SJSA1 (cell line): ENCODE measurements around the gene THAP11. TPM values are rescaled to one million over a fixed set of nuclear protein-coding genes. Genes with fewer than 3 reads are reported as not detected.

Experiments
- DNase-seq, 2 experiments: peaks; one replicate each; pipeline ENCODE4 v3.0.0-alpha.2; 2015 to 2020; ENCODE audit warnings: low spot score in 2 of 2, low read depth in 1 of 2
- H3K27ac ChIP-seq: fragments of 250-450 bp; sonication (Bioruptor Pico); 2 replicates; pipeline ENCODE4 v1.5.1; 2020; ENCODE audit warnings: mild to moderate bottlenecking, moderate library complexity
- H3K27me3 ChIP-seq: fragments of 250-450 bp; sonication (Bioruptor Pico); replicated peaks from 2 replicates; pipeline ENCODE4 v1.5.1; 2020; ENCODE audit warnings: mild to moderate bottlenecking, moderate library complexity
- H3K36me3 ChIP-seq: fragments of 250-450 bp; sonication (Bioruptor Pico); 2 replicates; pipeline ENCODE4 v1.5.1; 2020; ENCODE audit warnings: mild to moderate bottlenecking
- H3K4me1 ChIP-seq: fragments of 250-450 bp; sonication (Bioruptor Pico); replicated peaks from 2 replicates; pipeline ENCODE4 v1.6.1; 2021; ENCODE audit warnings: mild to moderate bottlenecking
- H3K4me3 ChIP-seq: fragments of 250-450 bp; sonication (Bioruptor Pico); 2 replicates; pipeline ENCODE4 v1.5.1; 2020; ENCODE audit warnings: mild to moderate bottlenecking
- H3K9me3 ChIP-seq: fragments of 250-450 bp; sonication (Bioruptor Pico); replicated peaks from 2 replicates; pipeline ENCODE4 v1.5.1; 2020; ENCODE audit warnings: mild to moderate bottlenecking
- total RNA-seq: library from RNA; depleted of rRNA; stranded (reverse); fragments of >200 nt; shearing (Covaris generic); gene quantifications from 2 replicates; pipeline ENCODE4 v1.2.3, GENCODE V29; 2014

The THAP11 gene
- total RNA-seq, 1 experiment from 2014 or later = 45.2 TPM

- Histone ChIP-seq H3K27me3 (no peaks in the 10 kb centered on the region), H3K36me3 (peaks cover 40% of the 10 kb centered on the region), H3K4me3 (no peak overlapping the region), H3K4me1 (peaks cover 43% of the 10 kb centered on the region), H3K9me3 (0 out of 2 replicates have a peak, but pooled peaks cover 4% of the 10 kb centered on the region), H3K27ac (no peak overlapping the region)
- no peak for DNase-seq
Observed at GRCh38 chr16:67844497-67844896, 2.4 kb downstream of the THAP11 start.

- Histone ChIP-seq H3K36me3 (peaks cover 40% of the 10 kb centered on the region), H3K9me3 (0 out of 2 replicates have a peak, but pooled peaks cover 4% of the 10 kb centered on the region), H3K4me3 (peak overlapping the region; percentile 93; the same call in 1 of the 2 replicates), H3K27ac (peak overlapping the region; percentile 76), H3K27me3 (no peaks in the 10 kb centered on the region), H3K4me1 (peaks cover 43% of the 10 kb centered on the region)
- no peak for DNase-seq
Observed at GRCh38 chr16:67845291-67846062, 3.4 kb downstream of the THAP11 start.

- H3K27me3 ChIP-seq = no peaks in the 10 kb centered on the region
Observed at GRCh38 chr16:67846063-67846319, 3.9 kb downstream of the THAP11 start.

GRCh38 chr16:67846320-67847063 is 4.4 kb downstream of the THAP11 start, which contains the start of gene NUTF2:
NUTF2 (plus strand) TSS chr16:67846933; CDS start chr16:67865131, 18,198 bp downstream.
- Histone ChIP-seq H3K4me1 (peaks cover 42% of the 10 kb centered on the region), H3K27ac (peak within 1 kb of the TSS; percentile 76), H3K9me3 (0 out of 2 replicates have a peak, but pooled peaks cover 4% of the 10 kb centered on the region), H3K36me3 (peaks cover 45% of the 10 kb centered on the region), H3K27me3 (no peaks in the 10 kb centered on the region), H3K4me3 (peak within 1 kb of the TSS; percentile 93)
- peak; percentile 97 to 99 for DNase-seq

More at GRCh38 chr16:67846063-67846319, 3.9 kb downstream of the THAP11 start:
- Histone ChIP-seq H3K4me3 (peak overlapping the region; percentile 93), H3K27ac (peak overlapping the region; percentile 76), H3K4me1 (peaks cover 43% of the 10 kb centered on the region), H3K9me3 (0 out of 2 replicates have a peak, but pooled peaks cover 4% of the 10 kb centered on the region), H3K36me3 (peaks cover 42% of the 10 kb centered on the region)
- DNase-seq = no peak

- no peaks in the 10 kb centered on the region for H3K27me3 ChIP-seq
- H3K27ac ChIP-seq = peak within 1 kb of the TSS; percentile 76
- peaks cover 48% of the 10 kb centered on the region for H3K36me3 ChIP-seq
- H3K4me1 ChIP-seq = peaks cover 39% of the 10 kb centered on the region
- H3K9me3 ChIP-seq = 0 out of 2 replicates have a peak, but pooled peaks cover 4% of the 10 kb centered on the region
- DNase-seq = peak; percentile 64 to 73
- peak within 1 kb of the TSS; percentile 93 for H3K4me3 ChIP-seq
Observed at GRCh38 chr16:67847064-67847861, 5.1 kb downstream of the THAP11 start, which contains the start of gene CENPT. CENPT (minus strand) TSS chr16:67847693; CDS start chr16:67833859, 13,834 bp downstream.

DNA sequence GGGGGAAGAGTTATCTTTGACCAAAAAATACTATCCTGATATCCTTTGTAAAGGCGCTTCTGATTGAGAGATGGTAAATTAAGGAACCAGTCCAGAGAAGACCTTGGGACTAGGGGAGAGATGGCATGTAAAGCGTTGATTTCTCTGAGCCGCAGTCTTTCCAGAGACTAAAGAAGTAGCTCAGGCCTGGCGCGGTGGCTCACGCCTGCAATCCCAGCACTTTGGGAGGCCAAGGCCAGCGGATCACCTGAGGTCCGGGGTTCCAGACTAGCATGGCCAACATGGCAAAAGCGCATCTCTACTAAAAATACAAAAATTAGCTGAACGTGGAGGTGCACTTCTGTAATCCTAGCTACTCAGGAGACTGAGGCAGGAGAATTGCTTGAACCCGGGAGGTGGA is 6.0 kb downstream of the THAP11 start:
- Histone ChIP-seq H3K27ac (peak overlapping the region; percentile 76), H3K9me3 (0 out of 2 replicates have a peak, but pooled peaks cover 4% of the 10 kb centered on the region), H3K4me1 (peaks cover 30% of the 10 kb centered on the region), H3K36me3 (peaks cover 44% of the 10 kb centered on the region), H3K27me3 (no peaks in the 10 kb centered on the region), H3K4me3 (peak overlapping the region; percentile 93)
- DNase-seq = no peak

DNA sequence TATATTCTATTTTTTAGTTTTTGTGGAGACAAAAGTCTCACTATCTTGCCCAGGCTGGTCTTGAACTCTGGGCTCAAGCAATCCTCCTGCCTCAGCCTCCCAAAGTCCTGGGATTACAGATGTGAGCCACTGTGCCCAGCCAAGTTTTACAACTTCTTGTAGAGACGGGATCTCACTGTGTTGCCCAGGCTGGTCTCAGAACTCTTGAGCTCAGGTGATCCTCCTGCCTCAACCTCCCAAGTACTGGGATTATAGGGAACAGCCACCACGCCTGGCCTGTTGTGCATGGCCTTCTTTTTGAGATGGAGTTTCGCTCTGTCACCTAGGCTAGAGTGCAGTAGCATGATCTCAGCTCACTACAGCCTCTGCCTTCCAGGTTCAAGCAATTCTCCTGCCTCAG is 11.6 kb downstream of the THAP11 start:
- Histone ChIP-seq H3K4me1 (peaks cover 15% of the 10 kb centered on the region), H3K9me3 (no peaks in the 10 kb centered on the region), H3K4me3 (no peak overlapping the region), H3K36me3 (peaks cover 33% of the 10 kb centered on the region), H3K27me3 (no peaks in the 10 kb centered on the region), H3K27ac (no peak overlapping the region)
- no peak for DNase-seq

- H3K9me3 ChIP-seq = no peaks in the 10 kb centered on the region
- no peak for DNase-seq
- H3K36me3 ChIP-seq = peaks cover 34% of the 10 kb centered on the region
- peaks cover 20% of the 10 kb centered on the region for H3K4me1 ChIP-seq
- H3K27me3 ChIP-seq = no peaks in the 10 kb centered on the region
- no peak overlapping the region for H3K4me3 ChIP-seq
- H3K27ac ChIP-seq = no peak overlapping the region
Observed at GRCh38 chr16:67855789-67856188, 13.7 kb downstream of the THAP11 start.

GRCh38 chr16:67856927-67857546 is 14.9 kb downstream of the THAP11 start:
- no peak for DNase-seq
- H3K4me1 ChIP-seq = peaks cover 26% of the 10 kb centered on the region
- peaks cover 41% of the 10 kb centered on the region for H3K36me3 ChIP-seq
- H3K9me3 ChIP-seq = no peaks in the 10 kb centered on the region
- H3K27ac ChIP-seq = peak overlapping the region; percentile 65
- H3K27me3 ChIP-seq = no peaks in the 10 kb centered on the region
- no peak overlapping the region for H3K4me3 ChIP-seq

DNA sequence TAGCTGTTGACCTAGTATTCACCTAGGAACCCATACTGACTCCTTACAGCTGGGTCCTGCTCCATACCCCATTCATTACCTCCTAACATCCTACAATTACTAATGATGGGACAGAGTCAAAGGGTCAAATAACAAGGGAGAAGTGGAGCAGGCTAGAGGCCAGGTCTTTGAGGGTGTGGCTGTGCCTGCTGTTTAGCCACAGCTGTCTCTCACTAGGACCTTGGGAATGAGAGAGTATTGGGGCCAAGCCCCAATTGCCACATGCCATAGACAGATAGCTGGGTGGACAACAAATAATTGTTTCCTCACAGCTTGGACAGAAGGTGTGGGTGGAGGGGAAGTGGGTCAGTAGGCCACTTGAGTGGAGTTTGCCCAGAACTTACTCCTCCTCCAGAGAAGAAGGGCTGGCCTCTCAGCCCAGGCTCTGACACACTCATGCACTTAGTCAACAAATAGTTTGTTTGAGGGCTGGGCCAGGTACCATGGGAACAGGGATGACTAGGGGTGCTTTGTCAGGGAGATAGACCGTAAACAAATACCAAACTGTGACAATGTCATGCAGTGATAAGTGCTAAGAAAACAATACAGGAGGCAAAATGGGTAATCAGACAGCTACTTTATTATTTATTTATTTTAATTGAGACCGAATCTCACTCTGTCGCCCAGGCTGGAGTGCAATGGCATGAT is 15.6 kb downstream of the THAP11 start:
- Histone ChIP-seq H3K27ac (peak overlapping the region; percentile 95), H3K4me1 (peaks cover 26% of the 10 kb centered on the region), H3K4me3 (no peak overlapping the region), H3K36me3 (peaks cover 44% of the 10 kb centered on the region), H3K27me3 (no peaks in the 10 kb centered on the region), H3K9me3 (no peaks in the 10 kb centered on the region)
- peak; percentile 86 to 91 for DNase-seq

DNA sequence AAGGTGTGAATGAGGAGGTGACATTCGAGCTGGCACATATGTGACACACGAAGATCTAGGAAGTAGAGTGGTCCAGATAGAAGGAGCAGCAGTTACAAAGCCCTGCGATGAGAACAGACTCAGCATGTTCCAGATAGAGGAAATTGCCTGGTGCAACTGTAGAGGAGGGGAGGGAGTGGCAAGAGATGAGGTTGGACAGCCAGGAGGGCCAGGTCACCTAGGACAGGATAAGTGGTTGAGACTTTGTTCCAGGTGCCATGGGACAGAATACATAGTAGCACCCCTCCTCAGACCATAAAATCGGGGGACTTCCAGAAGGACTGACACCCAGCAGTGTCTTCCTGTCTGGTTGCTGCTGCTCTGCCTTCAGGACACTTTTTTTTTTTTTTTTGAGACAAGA is 16.4 kb downstream of the THAP11 start:
- peak overlapping the region; percentile 95 for H3K27ac ChIP-seq
- no peaks in the 10 kb centered on the region for H3K9me3 ChIP-seq
- H3K4me3 ChIP-seq = no peak overlapping the region
- H3K36me3 ChIP-seq = peaks cover 47% of the 10 kb centered on the region
- H3K4me1 ChIP-seq = peaks cover 26% of the 10 kb centered on the region
- DNase-seq = no peak
- no peaks in the 10 kb centered on the region for H3K27me3 ChIP-seq

GRCh38 chr16:67860589-67861398 is 18.7 kb downstream of the THAP11 start:
- H3K4me1 ChIP-seq = peaks cover 26% of the 10 kb centered on the region
- H3K27ac ChIP-seq = no peak overlapping the region
- no peak overlapping the region for H3K4me3 ChIP-seq
- no peaks in the 10 kb centered on the region for H3K9me3 ChIP-seq
- no peaks in the 10 kb centered on the region for H3K27me3 ChIP-seq
- DNase-seq = no peak
- peaks cover 55% of the 10 kb centered on the region for H3K36me3 ChIP-seq
